SH-SY5Y (cell line): ENCODE measurements around the gene INPP4B.

Source experiments
- GATA2 ChIP-seq: IDR thresholded peaks from 2 replicates; pipeline ENCODE4 v1.6.1; 2011; ENCODE audit warnings: mild to moderate bottlenecking, low read depth, low read length
- GATA3 ChIP-seq: IDR thresholded peaks from 2 replicates; pipeline ENCODE4 v1.6.1; 2011; ENCODE audit warnings: low read depth, mild to moderate bottlenecking, low read length, moderate library complexity

INPP4B gene

GRCh38 chr4:142030010-142030409, 816.1 kb downstream of the INPP4B start:
- TF ChIP-seq GATA2 = no peak
- TF ChIP-seq GATA3 = no peak

- TF ChIP-seq GATA3 = no peak
- no peak for TF ChIP-seq GATA2
Measured at GRCh38 chr4:142021761-142022160, 824.3 kb downstream of the INPP4B start.

DNA sequence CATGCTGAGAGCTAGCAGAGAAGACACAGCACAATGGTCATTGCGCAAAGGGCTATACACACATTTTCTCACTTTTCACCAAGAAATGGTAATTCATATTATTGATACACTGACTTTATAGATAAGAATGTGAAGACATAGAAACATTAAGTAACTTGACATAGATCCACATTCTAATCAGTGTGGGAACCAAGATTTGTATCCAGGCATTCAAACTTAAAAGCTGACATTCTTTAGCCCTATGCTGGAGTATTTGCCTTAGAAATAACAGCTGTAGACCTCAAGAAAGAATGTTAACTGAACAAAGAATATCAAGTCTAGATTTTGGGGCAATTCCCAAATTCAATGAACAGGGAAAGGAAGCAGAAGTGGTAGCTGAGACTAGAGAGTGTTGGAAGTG, 824.9 kb downstream of the INPP4B start:
- TF ChIP-seq GATA3 (no peak), GATA2 (no peak)

DNA sequence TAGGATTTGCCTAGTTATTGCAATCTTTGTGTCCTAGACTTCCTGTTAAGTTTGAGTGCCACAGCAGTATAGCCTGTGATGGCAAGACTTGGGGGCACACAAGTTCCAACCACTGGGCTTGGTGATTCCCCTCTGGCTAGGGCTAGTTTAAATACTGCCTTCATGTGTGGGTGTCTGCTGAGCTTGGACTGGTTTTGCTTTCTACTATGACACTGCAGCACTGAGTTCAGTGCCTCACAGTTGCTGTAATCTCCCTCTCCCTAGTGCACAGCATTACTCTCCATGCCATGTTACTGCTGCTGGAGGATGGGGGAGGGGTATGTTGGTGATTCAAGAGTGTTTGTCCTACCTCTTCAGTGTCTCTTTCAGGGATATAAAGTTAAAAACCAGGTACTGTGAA, 830.1 kb downstream of the INPP4B start:
- no peak for TF ChIP-seq GATA2
- no peak for TF ChIP-seq GATA3

DNA sequence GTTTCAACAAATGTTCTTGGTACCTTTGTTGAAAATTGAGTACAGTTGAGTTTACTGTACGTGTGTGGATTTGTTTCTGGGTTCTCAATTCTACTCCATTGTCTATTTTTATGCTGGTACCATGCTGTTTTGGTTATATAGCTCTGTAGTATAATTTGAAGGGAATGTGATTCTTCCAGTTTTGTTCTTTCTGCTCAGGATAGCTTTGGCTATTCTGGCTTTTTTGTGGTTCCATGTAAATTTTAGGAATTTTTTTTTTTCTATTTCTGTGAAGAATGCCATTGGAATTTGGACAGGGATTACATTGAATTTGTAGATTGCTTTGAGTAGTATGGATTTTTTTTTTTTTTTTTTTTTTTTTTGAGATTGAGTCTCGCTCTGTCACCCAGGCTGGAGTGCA, 836.4 kb downstream of the INPP4B start:
- TF ChIP-seq GATA3 = no peak
- TF ChIP-seq GATA2 = no peak

GRCh38 chr4:142005519-142005918, 840.6 kb downstream of the INPP4B start:
- no peak for TF ChIP-seq GATA2
- TF ChIP-seq GATA3 = no peak

DNA sequence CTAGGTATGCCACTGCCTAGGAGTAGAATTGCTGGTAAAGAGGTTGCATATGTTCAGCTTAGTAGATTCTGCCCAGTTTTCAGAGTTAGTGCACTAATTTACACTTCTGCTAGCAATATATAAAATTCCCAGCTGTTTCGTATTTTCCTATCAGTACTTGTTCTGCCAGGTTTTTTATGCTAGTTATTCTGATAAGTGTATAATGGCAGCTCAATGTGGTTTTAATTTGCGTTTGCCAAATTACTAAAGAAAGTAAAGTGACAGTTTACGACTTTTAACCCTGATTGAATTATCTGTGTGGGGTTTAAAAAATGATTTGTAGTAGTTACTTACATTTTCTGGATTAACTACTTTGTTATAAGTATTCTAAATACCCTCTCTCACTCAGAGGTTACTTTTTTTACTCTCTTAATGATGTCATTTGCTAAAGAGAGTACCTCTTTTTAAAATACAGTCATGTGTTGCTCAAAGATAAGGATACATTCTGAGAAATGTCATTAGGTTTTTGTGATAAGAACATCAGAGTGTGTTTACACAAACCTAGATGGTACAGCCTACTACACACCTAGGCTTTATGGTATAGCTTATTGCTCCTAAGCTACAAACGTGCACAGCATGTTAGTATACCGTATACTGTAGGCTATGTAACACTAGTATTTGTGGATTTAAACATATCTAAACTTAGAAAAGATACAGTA, 846.5 kb downstream of the INPP4B start:
- no peak for TF ChIP-seq GATA2
- TF ChIP-seq GATA3 = no peak

- TF ChIP-seq GATA3 (no peak), GATA2 (no peak)
Measured at GRCh38 chr4:141995056-141995455, 851.0 kb downstream of the INPP4B start.

DNA sequence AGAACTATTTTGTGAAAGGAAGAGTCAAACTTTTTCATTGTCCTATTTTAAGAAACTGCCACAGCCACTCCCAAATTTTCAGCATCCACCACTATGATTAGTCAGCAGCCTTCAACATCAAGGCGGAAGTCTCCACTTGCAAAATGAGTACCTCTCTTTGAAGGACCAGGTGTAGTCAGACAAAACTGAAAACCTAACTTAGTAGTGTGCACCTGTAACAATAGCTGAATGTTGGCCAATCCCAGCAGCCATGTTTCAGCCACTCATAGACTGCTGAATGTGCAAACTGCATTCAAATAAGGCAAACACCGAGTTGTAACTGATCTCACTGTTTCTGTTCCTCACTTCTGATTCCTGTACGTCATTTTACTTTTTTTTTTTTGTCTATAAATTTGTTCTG, 868.7 kb downstream of the INPP4B start:
- TF ChIP-seq GATA3 (no peak), GATA2 (no peak)
